Nephron (organoid): ENCODE measurements around the gene TJP3.

Experiments
- H3K27ac Mint-ChIP-seq, 3 experiments: 2 replicates each; pipeline ENCODE4 v1.8.0; 2020; ENCODE audit warnings: mixed read lengths in 3 of 3, mild to moderate bottlenecking in 2 of 3, moderate library complexity in 1 of 3
- H3K27me3 Mint-ChIP-seq: 2 replicates; pipeline ENCODE4 v1.8.0; 2021; ENCODE audit warnings: low read depth, mild to moderate bottlenecking, moderate library complexity, mixed read lengths
- H3K36me3 Mint-ChIP-seq: 2 replicates; pipeline ENCODE4 v1.8.0; 2020; ENCODE audit warnings: low read depth, mixed read lengths
- H3K4me1 Mint-ChIP-seq: 2 replicates; pipeline ENCODE4 v1.8.0; 2020; ENCODE audit warnings: mixed read lengths
- H3K4me3 Mint-ChIP-seq, 3 experiments: 2 replicates each; pipeline ENCODE4 v1.8.0; 2020; ENCODE audit warnings: mild to moderate bottlenecking in 3 of 3, mixed read lengths in 3 of 3, moderate library complexity in 2 of 3
- H3K9me3 Mint-ChIP-seq: 2 replicates; pipeline ENCODE4 v1.8.0; 2020; ENCODE audit warnings: mixed read lengths
- CTCF ChIP-seq, 3 experiments: fragments of 200-600 bp; sonication (generic); IDR thresholded peaks; one replicate each; pipeline ENCODE4 v1.5.0; 2021; ENCODE audit warnings: antibody characterized with exemption in 3 of 3; ENCODE audit not compliant: unreplicated experiment in 3 of 3

Gene TJP3

GRCh38 chr19:3793799-3794198, 85.6 kb downstream of the TJP3 start:
- no peak for TF ChIP-seq CTCF (IDR thresholded peaks at IDR 0.05; ENCODE audit: unreplicated experiment in 3 of 3)
- Mint-ChIP-seq H3K9me3 (peaks cover 17% of the 10 kb centered on the region), H3K4me3 (no peak overlapping the region), H3K4me1 (no peaks in the 10 kb centered on the region), H3K36me3 (no peaks in the 10 kb centered on the region), H3K27me3 (peaks cover 48% of the 10 kb centered on the region), H3K27ac (no peak overlapping the region)

- Mint-ChIP-seq H3K27me3 (peaks cover 46% of the 10 kb centered on the region), H3K27ac (no peak overlapping the region), H3K4me3 (no peak overlapping the region), H3K9me3 (peaks cover 20% of the 10 kb centered on the region), H3K36me3 (no peaks in the 10 kb centered on the region), H3K4me1 (no peaks in the 10 kb centered on the region)
- no peak for TF ChIP-seq CTCF (IDR thresholded peaks at IDR 0.05; ENCODE audit: unreplicated experiment in 3 of 3)
Observed at GRCh38 chr19:3796358-3796757, 88.2 kb downstream of the TJP3 start.

- Mint-ChIP-seq H3K4me3 (no peak overlapping the region), H3K4me1 (no peaks in the 10 kb centered on the region), H3K36me3 (no peaks in the 10 kb centered on the region), H3K27ac (no peak overlapping the region), H3K9me3 (peaks cover 14% of the 10 kb centered on the region), H3K27me3 (peaks cover 53% of the 10 kb centered on the region)
- TF ChIP-seq CTCF (IDR thresholded peaks at IDR 0.05; ENCODE audit: unreplicated experiment in 3 of 3), result no peak
Observed at GRCh38 chr19:3798137-3798536, 90.0 kb downstream of the TJP3 start.
